NCI-H2107 (cell line): ENCODE results near the gene TTLL3.

Experiments
- DNase-seq: peaks from one replicate; lab custom pipeline; 2025; lab: John Stamatoyannopoulos, UW

TTLL3 gene

GRCh38 chr3:9807981-9808344, 2.1 kb upstream of the TTLL3 start:
- no peak for DNase-seq

DNA sequence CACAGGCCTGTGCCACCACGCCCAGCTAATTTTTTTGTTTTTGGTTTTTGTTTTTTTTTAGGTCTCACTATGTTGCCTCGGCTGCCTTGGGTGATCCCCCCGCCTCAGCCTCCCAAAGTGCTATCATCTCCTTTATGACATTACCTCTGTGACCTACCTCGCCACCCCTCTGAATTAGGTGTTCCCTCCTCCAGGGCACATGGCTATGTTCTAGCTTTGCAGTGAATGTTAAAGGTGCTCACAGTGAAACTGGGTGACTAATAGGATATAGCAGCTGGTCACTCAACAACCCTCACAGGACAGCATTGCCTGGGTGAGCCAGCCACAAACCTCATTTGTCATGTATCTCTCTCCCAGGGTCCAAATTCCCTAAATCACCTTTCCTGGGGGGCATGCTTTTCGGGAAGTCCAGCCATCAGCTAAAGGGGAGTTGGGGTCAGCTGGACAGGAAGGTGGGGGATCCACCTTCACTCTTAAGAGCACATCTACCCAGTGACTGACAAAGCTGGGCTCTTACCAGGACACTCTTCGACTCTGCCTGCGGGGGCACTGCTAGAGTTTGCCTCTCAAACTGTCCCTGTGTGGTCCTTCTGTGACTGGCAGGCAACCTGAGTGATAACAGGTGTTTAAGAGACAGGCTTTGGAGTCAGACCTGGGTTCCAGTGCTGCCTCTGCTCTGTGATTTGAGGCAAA, 1.6 kb upstream of the TTLL3 start:
- DNase-seq: no peak

DNA sequence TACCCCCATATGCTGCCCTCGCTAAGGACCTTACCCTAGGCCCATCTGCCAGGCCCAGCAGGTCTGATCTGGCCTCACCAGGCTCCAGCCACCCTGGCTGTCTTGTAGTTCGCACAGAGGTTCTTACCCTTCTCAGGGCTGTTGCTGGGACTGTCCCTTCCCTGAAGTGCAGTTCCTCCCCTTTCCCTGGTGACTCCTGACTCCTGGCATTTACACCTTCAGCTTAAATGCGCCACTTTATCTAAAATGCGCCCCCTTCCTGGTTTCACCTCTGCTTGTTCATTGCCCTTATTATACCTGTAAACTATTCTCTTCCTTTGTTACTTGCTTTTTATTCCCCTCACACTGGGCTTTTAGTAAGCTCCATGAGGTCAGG, 835 bp upstream of the TTLL3 start:
- DNase-seq: no peak

- no peak for DNase-seq
Measured at GRCh38 chr3:9810433-9810770, 340 bp downstream of the TTLL3 start.

DNA sequence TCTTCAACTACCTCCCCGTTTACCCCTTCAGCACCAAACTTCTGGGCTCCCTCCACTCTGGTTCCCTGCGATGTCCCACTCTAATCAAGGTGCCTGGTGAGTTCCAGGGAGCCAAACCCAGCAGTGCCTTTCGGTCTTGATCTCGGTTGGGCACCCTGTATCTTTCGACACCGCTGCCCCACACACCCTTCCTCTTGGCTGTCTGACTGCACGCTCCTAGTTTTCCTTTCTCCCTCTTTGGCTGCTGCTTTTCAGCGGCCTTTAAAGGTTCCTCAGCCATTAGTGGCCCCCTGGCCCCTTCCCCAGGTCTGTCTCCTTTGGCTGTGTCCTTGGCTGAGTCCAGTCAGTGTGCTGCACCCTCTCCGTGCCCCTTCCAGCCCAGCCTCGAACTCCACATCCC, 784 bp downstream of the TTLL3 start:
- DNase-seq: no peak

- no peak for DNase-seq
Measured at GRCh38 chr3:9812870-9813483, 2.9 kb downstream of the TTLL3 start.

DNA sequence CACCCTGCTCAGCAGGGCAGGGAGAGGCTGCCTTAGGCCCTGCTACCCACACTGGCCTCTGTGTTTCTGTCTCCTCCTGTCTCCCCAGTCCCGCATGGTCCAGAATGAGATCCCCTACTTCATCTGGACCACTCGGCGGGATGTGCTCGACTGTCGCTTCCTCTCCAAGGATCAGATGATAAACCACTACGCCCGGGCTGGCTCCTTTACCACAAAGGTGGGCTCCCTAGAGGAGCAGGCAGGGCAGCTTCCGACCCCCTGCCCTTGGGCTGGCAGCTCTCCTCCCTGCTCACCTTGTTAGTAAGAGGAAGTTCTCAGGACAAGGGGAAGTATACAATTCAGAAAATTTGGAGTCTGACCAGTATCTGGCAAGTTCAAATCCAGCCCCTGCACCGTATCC, 5.9 kb downstream of the TTLL3 start:
- no peak for DNase-seq

DNA sequence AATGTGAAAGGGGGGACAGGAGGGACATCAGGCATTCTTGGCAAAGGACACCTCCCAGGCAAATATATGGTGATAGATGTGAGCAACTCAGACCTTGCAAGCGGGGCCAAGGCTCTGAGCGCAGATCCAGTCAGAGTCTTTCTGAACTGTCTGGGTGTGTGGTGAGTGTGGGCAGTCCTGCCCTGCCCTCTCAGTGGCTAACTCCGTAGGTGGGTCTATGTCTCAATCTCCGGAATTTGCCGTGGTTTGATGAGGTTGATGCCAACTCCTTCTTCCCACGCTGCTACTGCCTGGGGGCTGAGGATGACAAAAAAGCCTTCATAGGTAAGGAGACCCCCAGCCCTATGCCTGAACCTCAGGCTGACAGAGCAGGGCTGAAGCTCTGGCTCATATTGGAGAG, 7.4 kb downstream of the TTLL3 start:
- DNase-seq: no peak

GRCh38 chr3:9818666-9819335, 8.7 kb downstream of the TTLL3 start:
- no peak for DNase-seq

DNA sequence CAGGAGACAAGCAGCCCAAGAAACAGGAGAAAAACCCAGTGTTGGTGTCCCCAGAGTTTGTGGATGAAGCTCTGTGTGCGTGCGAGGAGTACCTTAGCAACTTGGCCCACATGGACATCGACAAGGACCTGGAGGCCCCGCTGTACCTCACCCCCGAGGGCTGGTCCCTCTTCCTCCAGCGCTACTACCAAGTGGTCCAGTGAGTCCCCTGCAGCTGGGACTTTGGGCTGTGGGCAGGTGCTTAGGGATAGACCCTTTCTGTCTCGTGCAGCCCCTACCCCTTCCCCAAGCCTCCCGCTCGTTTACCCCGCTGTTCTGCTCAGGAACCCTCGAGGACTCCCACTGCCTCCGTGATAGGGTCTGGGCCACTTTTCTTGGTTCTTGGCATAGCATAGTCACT, 10.5 kb downstream of the TTLL3 start:
- DNase-seq: no peak

GRCh38 chr3:9820946-9821345, 10.9 kb downstream of the TTLL3 start:
- DNase-seq: no peak

GRCh38 chr3:9825451-9826040, 15.5 kb downstream of the TTLL3 start:
- DNase-seq: no peak

DNA sequence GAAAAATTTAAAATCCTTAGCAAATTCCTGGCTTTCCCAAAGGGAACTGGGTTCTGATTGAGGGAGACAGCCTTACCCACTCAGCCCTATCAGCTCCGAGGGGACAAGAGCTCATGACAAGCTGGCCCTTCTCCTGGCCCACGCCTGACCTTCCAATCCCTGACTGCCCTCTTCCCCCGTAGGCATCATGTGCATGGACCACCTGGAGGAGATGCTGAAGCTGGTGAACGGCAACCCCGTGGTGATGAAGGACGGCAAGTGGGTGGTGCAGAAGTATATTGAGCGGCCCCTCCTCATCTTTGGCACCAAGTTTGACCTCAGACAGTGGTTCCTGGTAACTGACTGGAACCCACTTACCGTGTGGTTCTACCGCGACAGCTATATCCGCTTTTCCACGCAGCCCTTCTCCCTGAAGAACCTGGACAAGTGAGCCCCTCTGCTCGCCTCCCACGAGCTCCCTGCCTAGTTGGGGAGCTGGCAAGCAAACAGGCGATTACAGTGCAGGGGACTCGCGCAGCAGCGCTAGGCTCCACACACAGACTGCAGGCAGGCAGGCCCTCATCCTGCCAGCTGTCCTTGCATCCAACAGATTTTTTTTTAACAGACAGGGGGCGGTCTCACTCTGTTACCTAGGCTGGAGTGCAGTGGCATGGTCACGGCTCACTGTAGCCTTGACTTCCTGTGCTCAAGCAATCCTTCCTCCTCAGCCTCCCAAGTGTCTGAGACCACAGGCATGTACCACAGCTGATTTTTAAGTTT, 16.9 kb downstream of the TTLL3 start:
- DNase-seq: no peak

GRCh38 chr3:9828801-9829755, 19.0 kb downstream of the TTLL3 start:
- no peak for DNase-seq

DNA sequence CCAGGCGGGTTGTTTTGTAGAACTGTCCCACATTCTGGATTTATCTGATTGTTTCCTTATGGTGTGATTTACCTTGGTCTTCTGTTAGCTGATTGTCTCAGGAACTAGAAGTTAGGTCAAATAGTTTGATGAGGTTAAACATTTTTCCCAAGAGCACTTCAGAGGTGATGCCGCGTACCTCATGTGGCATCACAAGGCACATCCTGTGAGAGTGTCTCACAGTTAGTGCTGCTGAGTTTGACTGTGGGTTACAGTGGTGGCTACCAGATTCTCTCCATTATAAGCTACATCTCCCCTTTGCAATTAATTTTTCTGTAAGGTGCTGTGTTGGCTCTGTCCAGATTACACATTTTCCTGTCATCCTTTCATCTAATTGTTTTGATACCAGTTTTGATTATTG, 21.2 kb downstream of the TTLL3 start:
- DNase-seq: no peak

DNA sequence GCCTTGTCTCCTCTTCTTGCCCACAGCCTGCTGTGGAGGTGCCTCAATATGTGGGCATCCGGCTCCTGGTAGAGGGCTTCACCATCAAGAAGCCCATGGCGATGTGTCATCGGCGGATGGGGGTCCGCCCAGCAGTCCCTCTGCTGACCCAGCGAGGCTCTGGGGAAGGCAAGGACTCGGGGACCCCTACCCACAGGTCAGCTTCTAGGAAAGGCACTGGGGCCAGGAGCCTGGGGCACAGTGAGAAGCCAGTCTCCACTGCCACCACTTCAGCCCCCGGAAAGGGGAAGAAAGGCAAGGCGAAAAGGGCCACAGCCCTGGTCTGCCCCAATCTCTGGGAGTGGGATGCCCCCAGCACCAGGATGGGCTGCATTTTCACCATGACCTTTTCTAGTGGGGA, 23.0 kb downstream of the TTLL3 start:
- no peak for DNase-seq

DNA sequence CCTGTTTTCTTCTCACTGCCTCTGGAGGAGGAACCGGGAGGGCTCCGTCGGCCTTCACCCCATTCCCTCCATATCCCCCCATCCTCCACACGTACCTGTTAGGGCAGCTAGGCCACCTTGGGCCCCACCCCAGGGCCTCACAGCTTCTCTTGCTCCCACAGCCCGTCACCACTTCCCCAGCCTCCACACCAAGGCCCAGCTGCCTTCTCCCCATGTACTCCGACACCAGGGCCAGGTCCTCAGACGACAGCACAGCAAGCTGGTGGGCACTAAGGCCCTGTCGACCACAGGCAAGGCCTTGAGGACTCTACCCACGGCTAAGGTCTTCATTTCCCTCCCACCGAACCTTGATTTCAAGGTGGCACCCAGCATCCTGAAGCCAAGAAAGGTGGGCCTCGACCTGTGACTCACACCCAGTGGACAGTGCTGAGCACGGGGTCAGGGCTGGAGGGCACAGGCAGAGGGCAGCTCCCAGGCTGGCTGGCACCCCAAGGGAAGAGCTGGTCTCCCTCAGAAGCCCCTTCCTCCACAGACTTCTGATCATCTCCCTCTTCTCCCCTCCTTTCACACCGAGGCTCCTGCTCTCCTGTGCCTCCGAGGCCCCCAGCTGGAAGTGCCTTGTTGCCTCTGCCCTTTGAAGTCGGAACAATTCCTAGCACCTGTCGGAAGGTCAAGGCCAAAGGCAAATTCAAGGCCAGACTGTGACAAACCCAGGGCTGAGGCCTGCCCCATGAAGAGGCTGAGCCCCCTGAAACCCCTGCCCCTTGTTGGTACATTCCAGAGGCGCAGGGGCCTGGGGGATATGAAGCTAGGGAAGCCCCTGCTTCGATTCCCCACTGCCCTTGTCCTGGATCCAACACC, 24.7 kb downstream of the TTLL3 start:
- DNase-seq: no peak

DNA sequence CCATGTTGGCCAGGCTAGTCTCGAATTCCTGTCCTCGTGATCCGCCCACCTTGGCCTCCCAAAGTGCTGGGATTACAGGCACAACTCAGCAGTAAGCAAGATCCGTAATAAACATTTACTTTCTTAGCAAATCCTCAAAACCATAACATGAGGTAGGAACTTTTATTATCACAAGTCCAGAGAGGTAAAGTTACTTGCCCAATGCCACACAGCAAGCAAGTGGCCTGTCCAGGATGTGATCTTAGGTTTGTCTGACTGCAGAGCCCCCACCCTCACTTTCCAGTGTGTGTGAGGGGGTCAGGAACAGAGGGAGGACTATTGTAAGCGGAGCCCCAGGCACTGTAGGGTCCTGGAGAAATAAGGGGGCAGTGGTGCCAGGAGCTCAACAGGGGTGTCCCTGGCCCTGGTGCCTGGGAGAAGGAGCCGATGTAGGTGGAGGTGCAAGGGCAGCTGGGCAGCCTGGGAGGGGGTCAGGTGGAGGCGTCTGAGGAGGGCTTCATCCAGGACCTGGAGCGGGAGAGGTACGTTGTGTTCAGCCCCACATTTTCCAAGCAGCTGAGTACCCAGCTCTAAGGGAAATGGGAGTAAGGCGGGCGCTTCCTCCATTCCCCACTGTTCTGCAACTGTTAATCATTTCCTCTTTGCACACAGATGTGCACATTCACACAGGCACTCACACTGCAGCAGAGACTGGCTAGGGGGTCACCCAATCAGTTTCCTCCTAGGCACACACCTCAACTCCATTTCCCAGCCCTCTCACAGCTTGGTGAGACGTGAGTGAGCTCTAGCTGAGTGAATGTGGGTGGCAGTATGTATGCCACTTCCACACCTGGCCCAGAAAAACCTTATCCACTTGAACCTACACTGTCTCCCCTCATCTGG, 27.9 kb downstream of the TTLL3 start:
- DNase-seq: no peak

GRCh38 chr3:9838856-9839255, 28.8 kb downstream of the TTLL3 start:
- DNase-seq: no peak

- no peak for DNase-seq
Measured at GRCh38 chr3:9841015-9841414, 31.0 kb downstream of the TTLL3 start.
